ENCODE results near the gene TENM3.

DNA sequence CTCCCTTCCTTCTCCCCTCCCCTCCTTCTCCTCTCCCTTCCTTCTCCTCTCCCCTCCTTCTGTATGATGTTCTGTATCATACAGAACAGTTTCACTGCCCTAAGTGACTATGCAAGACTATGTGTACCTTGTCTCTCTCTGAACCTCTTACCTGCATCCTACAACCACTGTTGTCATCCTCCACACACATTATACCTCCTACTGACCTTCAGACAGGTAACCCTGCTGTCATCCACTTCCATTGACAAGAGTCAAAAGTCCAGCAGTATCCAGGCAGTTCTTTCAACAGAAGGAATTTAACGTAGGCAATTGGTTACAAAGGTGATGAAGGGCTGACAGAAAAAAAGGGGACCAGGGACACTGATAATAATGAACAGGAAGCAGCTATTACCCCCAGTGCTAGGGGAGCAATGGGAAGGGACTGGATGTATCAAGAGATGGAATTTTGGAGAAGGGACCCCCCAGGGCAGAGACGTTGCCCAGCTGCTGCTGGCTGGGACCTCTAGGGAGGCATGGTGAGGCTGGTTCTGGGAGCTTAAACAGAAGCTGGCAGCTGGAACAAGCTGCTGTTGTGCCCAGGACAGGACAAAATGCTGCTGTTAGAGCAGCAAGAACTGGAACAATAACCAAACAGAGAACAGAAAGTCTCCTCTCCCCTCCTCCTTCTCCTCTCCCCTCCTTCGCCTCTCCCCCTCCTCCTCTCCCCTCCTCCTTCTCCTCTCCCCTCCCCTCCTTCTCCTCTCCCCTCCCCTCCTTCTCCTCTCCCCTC lies 589.3 kb downstream of the TENM3 start:
- TF ChIP-seq, protein P1, sequence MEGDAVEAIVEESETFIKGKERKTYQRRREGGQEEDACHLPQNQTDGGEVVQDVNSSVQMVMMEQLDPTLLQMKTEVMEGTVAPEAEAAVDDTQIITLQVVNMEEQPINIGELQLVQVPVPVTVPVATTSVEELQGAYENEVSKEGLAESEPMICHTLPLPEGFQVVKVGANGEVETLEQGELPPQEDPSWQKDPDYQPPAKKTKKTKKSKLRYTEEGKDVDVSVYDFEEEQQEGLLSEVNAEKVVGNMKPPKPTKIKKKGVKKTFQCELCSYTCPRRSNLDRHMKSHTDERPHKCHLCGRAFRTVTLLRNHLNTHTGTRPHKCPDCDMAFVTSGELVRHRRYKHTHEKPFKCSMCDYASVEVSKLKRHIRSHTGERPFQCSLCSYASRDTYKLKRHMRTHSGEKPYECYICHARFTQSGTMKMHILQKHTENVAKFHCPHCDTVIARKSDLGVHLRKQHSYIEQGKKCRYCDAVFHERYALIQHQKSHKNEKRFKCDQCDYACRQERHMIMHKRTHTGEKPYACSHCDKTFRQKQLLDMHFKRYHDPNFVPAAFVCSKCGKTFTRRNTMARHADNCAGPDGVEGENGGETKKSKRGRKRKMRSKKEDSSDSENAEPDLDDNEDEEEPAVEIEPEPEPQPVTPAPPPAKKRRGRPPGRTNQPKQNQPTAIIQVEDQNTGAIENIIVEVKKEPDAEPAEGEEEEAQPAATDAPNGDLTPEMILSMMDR (IDR thresholded peaks at IDR 0.05; ENCODE audit: low read length) = no peak
- no peak for TF ChIP-seq EZH2 (IDR thresholded peaks at IDR 0.05; ENCODE audit: borderline replicate concordance, low read length)
